NCI-H774 (cell line): ENCODE results near the gene HS3ST5.
A peak's percentile ranks its signal among the peaks of the same experiment; 100 is the strongest.

Experiments used
- DNase-seq: peaks from one replicate; lab custom pipeline; 2025; lab: John Stamatoyannopoulos, UW

The HS3ST5 gene, protein sequence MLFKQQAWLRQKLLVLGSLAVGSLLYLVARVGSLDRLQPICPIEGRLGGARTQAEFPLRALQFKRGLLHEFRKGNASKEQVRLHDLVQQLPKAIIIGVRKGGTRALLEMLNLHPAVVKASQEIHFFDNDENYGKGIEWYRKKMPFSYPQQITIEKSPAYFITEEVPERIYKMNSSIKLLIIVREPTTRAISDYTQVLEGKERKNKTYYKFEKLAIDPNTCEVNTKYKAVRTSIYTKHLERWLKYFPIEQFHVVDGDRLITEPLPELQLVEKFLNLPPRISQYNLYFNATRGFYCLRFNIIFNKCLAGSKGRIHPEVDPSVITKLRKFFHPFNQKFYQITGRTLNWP

DNA sequence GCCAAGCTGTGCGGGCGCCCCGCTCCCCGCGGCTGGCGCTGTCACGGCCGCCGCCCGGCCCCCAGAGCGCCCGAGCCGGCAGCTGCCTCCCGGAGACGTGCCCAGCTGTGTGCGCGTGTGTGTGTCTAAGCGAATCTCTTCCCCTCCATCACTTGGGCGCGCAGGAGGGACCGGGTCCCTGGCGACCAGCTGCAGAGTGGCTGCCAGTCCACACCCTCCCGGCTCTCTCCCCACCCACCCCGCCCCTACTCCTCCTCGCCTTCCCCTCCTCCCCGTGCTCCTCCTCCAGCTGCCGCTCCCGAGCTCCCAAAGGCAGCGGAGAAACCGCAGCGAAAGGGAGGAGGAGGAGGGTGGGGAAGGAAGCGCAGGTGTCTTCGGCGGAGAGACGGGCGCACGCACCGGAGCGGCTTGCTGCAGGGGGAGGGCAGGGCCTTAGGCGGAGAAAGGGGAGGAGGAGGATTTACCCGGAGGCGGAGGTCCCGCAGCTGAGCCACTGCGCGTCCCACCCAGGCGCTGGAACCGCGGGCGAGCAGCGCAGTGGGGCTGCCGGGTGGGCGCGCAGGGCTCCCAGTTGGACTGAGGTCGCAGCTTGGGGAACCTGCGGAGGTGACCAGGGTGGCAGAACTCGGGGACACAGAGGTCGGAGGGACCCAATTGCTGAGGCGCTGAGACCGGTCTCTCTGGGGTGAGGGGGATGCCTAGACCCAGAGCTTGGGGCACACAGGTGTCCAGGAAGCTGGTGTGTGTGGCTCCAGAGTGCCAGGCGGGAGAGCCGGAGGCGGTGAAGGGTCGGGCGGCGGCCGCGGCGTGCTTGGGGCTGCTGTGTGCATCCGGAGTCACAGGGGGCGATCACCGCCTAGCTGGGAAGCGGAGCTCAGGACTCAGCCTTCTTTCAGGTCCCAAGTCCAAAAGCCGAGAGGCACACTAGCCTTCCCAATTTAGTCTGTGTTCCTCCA, at the start of gene HS3ST5:
Gene HS3ST5 (minus strand): TSS at position 198 of the 956 bp plus-strand sequence. CDS start 280,178 bp downstream, outside the sequence.
- peak; percentile 85 for DNase-seq

DNA sequence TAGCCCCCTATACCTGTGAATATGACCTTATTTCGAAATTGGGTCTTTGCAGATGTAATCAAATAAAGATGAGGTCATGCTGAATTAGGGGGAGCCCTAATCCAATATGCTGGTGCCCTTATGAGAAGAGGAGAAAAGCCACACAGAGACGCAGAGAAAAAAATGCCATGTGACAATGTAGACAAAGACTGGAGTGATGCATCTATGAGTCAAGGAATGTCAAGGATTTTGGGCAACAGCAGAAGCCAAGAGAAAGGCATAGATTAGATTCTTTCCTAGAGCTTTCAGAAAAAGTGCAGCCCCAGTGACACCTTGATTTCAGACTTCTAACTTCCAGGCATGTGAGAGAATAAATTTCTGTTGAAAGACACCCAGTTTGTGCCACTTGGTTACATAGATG, 47.4 kb upstream of the HS3ST5 start:
- DNase-seq: no peak

DNA sequence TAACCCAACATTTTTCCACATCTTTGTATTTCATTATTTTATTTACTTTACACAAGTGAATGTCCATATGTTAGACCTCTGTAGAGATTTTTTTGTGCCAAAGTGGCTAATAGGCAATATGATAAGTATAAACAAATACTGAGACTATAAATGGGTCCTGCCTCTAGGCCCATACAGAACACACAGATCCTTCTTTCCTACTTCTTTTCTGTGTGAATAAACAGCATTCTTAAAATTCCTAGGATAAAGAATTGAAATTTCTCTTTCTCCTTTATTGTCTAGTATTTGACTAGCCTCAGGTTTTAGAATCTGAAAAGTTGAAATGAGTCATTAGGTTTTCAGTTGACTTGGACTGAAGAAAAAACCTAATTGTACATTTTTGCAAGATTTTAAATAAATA, 46.3 kb upstream of the HS3ST5 start:
- no peak for DNase-seq

DNA sequence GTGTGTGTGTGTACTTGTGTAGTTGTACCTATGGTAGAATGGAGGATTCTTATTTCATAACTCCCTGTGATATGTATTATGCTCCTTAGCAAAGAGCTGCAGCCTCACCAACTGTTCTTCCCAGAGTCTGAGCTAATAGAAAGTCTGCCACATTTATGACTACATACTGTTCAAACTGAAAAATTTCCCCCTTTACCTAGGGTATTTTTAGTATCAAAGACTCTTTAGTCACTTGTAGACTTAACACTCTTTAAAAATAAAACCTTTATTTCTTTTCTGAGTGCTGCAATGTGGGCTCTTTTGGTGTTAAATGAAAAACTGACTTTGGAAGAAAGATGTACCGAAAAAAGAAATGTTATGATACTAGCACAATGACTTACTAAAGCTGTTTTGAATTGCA, 39.6 kb upstream of the HS3ST5 start:
- no peak for DNase-seq

DNA sequence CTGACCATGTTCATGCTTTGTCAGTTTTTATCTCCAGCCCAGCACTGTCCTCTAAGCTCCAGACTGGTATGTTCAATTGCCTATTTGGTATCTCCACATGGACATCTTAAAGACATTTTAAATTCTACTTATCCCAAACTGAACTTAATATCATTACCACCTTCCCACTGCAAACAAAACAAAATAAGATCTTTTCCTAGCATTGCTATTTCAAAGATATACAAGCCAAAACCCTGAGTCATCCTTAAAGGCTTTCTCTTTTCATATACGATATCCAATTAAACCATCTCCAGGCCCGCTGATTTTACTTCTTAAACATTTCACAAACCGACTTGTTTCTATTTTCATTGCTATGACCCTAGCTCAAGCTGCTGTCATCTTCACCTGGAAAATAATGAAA, 35.1 kb upstream of the HS3ST5 start:
- no peak for DNase-seq

- no peak for DNase-seq
Observed at GRCh38 chr6:114376611-114377175, 33.9 kb upstream of the HS3ST5 start.

GRCh38 chr6:114375541-114376192, 32.8 kb upstream of the HS3ST5 start:
- no peak for DNase-seq

DNA sequence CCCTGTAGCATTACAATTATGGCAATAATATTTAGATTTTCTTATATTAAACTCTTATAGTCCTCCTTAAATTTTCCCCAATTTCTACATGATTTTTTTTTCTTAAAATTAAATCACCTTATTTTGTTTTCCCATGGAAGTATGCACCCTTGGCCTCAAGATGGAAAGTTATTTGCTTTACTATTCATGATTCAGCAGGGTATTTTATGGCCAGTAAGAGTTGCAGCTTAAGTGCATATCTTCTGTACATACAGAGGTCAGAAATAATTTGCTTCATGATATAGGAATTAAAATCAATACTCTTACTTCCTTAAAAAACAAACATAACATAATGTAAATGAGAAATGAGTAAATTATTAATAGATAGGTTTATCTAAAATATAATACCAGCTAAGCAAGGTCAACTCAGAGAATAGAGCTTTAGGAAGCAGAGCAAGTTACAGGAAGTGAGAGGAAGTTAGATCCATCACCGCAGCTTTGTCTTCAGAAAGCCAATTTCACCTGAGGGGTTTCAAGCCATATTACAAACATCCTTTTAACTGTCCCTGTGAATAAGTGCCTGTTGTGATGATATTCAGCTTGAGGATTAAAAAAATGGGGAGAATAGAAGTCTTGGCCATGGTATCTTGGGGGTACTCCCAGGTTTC, 24.6 kb upstream of the HS3ST5 start:
- DNase-seq: no peak

DNA sequence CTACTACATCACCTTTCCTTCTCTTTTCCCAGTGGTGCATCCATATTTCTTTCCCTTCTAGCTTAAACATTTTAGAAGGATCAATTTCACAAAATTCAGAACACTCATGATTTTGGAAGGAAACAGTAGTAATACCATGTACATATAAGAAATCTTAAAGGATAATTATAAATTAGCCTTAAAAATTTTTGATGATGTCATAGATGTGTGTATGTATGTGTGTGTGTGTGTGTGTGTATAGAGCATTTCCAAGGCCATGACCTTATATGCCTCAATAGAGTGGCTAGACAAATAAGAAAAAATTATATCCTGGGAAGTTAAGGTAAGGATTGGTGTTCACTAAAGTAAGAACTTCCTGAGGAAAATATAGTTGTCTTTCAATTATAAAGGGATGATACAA, 24.1 kb upstream of the HS3ST5 start:
- DNase-seq: no peak

- no peak for DNase-seq
Observed at GRCh38 chr6:114364301-114364700, 21.5 kb upstream of the HS3ST5 start.

DNA sequence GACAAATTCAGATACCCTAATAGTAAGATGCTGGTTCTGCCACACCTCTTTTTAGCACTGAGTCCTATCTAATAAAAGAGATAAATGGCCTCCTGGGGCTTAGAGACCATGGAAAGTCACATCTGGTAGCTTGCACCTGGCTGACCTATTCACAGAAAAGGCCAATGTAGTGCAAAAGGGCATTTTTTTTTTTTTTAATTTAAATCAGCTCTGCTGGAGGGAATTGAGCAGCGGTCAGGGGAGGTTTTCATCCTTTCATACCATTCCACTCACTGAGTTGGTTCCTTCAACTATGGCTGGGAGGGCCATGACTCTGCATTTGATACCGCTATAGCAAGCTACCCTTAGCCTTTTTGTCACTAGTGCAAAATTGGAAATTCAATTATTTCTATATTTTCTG, 20.1 kb upstream of the HS3ST5 start:
- no peak for DNase-seq

- no peak for DNase-seq
Observed at GRCh38 chr6:114362396-114362795, 19.6 kb upstream of the HS3ST5 start.

DNA sequence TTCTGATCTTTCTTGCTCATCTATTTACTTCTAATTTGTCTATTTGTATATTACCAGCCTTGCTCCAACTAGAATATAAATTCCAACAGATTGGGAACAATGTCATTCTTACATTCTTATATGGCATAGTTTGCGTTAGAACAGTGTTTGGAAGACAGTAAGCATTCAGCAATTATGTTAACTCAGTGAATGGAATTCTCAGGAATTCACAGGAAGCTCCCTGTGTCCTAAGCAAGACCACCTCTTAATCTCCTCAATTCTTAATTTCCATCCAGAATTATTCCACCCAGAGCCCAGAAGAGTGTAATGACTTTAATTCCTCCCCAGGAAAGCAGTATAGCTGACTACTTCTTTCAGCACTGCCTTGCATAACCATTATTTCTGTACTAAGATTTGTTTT, 18.2 kb upstream of the HS3ST5 start:
- no peak for DNase-seq

DNA sequence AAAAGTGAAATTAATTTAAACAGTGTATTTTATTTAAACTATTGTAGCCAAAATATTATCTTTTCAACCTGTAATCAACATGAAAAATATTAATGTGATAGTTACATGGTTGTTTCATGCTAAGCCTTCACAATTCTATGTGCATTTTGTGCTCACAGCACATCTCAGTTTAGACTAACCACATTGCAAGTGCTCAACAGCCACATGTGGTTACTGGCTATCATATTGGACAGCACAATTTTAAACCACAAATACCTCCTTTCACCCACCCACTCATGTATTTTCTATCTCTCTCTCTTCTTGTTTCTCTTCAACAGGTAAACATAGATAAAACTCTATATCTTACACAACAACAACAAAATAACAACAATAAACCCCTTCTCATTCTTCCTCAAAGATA, 12.5 kb upstream of the HS3ST5 start:
- DNase-seq: no peak

DNA sequence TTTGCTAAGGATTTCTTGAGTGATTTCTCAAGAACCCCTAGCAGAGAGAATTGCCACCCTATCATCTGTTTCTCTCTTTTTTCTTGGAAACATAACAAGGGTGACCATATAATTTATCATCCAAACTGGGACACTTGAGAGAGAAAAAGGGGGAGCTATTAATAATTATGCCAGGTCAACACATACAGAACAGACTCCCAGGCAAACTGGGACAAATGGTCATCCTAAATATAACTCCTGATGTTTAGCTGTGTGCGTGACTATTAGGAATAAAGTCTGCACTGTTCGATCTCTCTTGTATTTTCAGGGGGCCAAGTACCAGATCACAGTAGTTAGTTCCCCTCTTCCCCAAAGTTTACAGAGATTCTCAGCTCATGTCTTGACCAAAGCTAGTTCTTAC, 11.7 kb upstream of the HS3ST5 start:
- no peak for DNase-seq

DNA sequence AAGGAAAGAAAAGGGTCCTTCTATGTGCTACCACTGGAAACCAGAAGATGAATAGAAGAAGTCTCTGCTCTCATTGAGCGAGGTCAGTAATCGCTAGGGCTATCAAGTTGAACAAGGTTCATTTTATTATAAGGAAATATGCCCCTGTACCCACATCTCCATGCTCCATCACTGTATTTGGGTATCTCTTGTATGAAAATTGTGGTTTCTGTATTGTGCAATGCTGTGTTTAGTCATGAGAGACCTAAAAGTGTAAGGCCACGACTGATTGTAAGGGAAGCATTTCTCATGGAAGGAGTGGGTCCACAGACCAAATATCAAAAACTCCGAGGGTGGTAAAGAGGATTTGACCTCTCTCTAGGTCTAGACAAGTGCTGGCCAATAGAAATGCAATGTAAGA, 3.6 kb upstream of the HS3ST5 start:
- no peak for DNase-seq

GRCh38 chr6:114344971-114345275, 2.1 kb upstream of the HS3ST5 start:
- no peak for DNase-seq

DNA sequence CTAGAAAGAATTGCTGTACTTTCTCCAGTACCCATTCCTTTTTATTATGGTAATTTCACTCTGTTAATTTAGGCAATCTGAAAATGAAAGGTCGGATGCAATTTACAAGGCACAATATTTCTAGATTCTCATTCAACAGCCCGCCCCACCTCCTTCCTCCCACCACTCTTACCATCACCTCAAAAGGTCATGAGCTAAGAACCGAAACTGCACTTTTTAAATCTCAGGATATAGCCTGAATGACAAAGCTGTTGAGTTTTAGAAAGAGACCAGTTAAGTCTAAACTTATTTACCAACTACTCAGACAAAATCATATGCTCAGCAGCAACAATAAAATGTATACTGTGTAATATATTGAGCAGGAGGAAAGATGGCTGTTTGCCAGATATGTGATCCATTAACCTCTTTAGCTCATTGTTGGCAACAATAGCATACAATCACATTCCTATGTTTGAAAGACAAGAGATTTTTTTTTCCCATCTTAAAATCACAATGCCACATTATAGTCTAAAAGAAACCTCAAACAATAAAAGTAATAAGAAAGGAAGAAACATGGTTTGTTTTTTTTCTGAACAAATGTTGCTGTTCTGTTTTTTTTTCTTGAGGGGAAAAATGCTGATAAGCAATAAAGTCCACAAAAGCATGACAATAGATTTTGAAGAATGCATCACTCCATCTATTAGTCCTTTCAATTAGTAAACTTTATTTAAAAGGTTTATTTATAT, 1.6 kb upstream of the HS3ST5 start:
- no peak for DNase-seq

- no peak for DNase-seq
Observed at GRCh38 chr6:114343782-114344144, 940 bp upstream of the HS3ST5 start.

- DNase-seq: peak; percentile 73
Observed at GRCh38 chr6:114342086-114342825, 567 bp downstream of the HS3ST5 start.

DNA sequence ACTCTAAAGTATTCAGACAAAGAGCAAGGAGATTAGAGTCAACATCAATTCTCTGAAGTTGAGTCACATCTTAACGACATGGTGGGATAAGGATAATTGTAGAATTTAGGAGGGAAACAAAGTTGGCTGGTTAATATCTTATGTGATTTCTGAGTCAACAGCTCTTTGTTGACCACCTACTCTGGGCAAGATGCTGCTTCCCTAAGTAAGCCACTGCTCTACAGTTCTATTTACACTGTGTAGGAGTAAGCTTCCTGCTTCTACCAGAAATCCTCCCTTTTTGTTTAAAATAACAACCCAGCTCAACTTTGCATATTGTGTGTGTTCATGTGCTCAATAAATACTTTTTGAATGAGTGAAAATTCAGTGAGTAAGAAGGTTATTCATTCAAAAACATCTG, 3.1 kb downstream of the HS3ST5 start:
- no peak for DNase-seq
